ENCODE results near the gene TPR.

TPR gene

DNA sequence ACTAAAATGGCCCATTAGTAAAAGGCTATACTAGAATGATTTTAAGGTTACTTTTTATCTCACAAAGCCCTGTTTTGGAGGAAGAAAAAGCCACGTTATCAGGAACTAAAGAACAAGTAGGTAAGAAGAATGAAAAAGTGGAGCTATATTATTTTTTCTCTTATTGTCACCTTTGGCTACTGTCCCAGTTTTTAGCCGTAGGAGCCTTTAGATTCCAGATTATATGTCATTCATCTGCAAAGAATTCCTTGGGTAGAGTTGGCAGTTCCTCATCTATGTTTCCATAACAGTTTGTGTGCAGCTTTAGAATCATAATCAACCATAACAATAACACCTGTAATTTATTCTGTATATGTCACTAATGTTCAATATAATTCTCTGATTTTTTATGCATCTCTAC lies 83.8 kb downstream of the TPR start:
- DNase-seq = no peak

DNA sequence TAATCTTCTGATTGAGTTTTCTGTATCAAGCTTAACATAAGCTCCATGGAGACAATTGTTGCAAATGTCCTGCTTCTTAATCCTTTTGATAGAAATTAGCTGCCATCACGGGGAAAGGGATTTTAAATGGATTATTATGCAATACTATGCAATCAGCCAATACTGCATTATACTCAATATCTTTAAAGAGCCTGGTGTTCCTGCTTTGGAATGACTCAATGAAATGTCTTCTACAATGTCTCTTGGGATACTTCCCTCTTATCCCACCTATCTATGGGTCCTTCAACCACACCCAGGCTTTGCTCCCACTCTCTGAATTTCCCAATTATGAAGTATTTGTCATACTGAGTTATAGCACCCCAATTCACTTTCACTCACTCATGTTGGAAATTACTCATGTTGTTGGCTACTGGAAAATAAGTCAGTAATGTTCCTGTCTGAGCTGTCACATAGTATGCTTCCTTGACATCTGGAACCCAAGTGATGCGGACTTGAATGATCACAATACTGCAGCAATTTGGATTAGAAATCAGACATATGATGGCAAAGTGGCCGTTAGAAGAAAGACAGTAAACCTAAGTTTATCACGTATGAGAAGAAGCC lies 85.0 kb downstream of the TPR start:
- DNase-seq = no peak

GRCh38 chr1:186286615-186287315 lies 88.3 kb downstream of the TPR start:
- DNase-seq = no peak

DNA sequence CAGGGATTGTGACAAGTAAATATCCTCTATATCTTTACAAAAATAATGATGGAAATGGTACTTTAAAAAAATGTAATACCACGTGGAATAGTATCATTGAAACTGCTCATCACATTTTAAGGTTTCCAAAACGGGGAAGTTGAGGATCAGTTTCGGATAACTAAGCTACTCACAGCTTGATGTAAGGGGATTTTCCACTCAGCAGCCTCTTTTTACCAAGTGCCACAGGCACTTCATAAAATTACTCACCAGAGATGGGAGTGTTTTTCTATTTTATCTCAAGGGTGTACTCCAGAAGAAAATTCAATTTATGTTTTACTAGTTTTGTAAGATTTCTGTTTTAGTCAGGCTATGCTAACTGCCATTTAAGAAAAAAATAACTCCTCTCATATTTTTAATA lies 91.7 kb downstream of the TPR start:
- DNase-seq = no peak

GRCh38 chr1:186282466-186282865 lies 92.6 kb downstream of the TPR start:
- DNase-seq = no peak

DNA sequence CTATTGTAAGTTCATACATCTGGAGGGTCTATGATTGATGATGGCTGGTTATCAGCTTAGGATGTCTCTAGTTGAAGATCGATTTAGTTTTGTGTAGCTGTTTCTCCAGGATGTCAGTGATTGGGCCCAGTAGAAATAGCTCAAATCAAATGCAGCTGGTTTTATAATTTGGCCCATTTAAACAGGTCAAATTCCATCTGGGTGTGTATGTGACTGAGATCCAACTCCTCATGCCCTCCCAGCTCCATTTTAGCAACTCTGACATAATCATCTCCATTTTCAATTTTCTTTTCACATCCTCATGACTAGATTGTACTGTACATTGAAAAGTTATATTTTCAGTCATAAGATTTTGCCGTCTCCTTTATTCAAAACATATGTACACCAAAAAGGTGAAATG lies 99.2 kb downstream of the TPR start:
- no peak for DNase-seq

DNA sequence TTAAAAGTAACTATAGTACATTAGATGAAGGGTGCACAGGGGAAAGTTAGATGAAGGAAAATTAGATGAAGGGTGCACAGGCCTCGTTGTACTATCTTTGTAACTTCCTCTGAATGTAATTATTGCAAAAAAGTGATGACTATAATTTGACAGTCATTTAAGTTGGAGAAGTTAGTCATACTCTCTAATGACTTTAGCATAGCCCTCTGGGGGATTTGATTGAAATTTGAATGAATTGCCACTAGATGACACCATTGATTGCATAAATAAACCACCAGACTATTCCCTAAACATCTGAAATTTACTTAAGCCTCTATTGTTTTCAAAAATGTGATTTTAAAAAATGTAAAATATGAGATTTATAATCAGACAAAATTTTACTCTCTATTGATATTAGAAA lies 102.6 kb downstream of the TPR start:
- DNase-seq = no peak

GRCh38 chr1:186271032-186271431 lies 104.0 kb downstream of the TPR start:
- no peak for DNase-seq

All from anterior cingulate cortex (tissue), 58 donors.